H1 (cell line): ENCODE measurements around the gene NOX5. TPM values are rescaled to one million over a fixed set of nuclear protein-coding genes. Genes with fewer than 3 reads are reported as not detected.

ENCODE experiments used
- CTCF ChIA-PET: fragments of 300-600 bp; sonication (Branson Sonifier 250); formaldehyde crosslinking; loops from one replicate; lab custom pipeline; 2021; ENCODE audit not compliant: partially characterized antibody; lab: Charles Lee
- POLR2A ChIA-PET: fragments of 300-600 bp; sonication (Branson Sonifier 250); formaldehyde crosslinking; loops from one replicate; lab custom pipeline; 2021; ENCODE audit warnings: inconsistent platforms; ENCODE audit not compliant: partially characterized antibody; lab: Charles Lee
- DNase-seq, 2 experiments: peaks; one replicate each; pipeline versions ENCODE4 v3.0.0 to v3.0.0-alpha.2; 2010 to 2022; ENCODE audit warnings: low spot score in 2 of 2, low read depth in 1 of 2, mixed read lengths in 1 of 2
- FAIRE-seq: peaks from 2 replicates; lab custom pipeline; 2011; peaks lifted over from hg19 to GRCh38; lab: Jason Lieb, UNC
- H2AFZ ChIP-seq: 2 replicates; pipeline ENCODE4 v1.8.1; 2012; ENCODE audit warnings: low read length, inconsistent platforms
- H2AK5ac ChIP-seq: 2 replicates; pipeline ENCODE4 v1.6.1; 2013; ENCODE audit warnings: low read depth, low read length
- H2BK120ac ChIP-seq: replicated peaks from 2 replicates; pipeline ENCODE3; 2013; ENCODE audit warnings: low read depth, low read length, inconsistent platforms
- H2BK12ac ChIP-seq: 2 replicates; pipeline ENCODE4 v1.6.1; 2013; ENCODE audit warnings: low read depth, low read length
- H2BK15ac ChIP-seq: 2 replicates; pipeline ENCODE4 v1.6.1; 2013; ENCODE audit warnings: low read length
- H2BK20ac ChIP-seq: 2 replicates; pipeline ENCODE4 v1.6.1; 2013; ENCODE audit warnings: low read length
- H2BK5ac ChIP-seq: 2 replicates; pipeline ENCODE4 v1.6.1; 2013; ENCODE audit warnings: low read depth, low read length
- H3K14ac ChIP-seq: 2 replicates; pipeline ENCODE4 v1.6.1; 2013; ENCODE audit warnings: inconsistent platforms; ENCODE audit not compliant: insufficient read length
- H3K18ac ChIP-seq: 2 replicates; pipeline ENCODE4 v1.6.1; 2013; ENCODE audit warnings: low read length; ENCODE audit errors: extremely low read depth
- H3K23ac ChIP-seq: 2 replicates; pipeline ENCODE4 v1.6.1; 2013; ENCODE audit warnings: inconsistent platforms; ENCODE audit not compliant: insufficient read length
- H3K23me2 ChIP-seq: 2 replicates; pipeline ENCODE4 v1.6.1; 2013; ENCODE audit warnings: low read depth, low read length
- H3K27ac ChIP-seq: 2 replicates; pipeline ENCODE4 v1.6.1; 2011; ENCODE audit warnings: low read depth, low read length, inconsistent platforms
- H3K27me3 ChIP-seq, 4 experiments: replicated peaks in 1 of 4; 1 replicate in 1 of 4; 2 replicates in 3 of 4; pipeline versions ENCODE4 v1.6.1 to v1.8.1; 2011 to 2013; ENCODE audit warnings: low read length in 3 of 4, mild to moderate bottlenecking in 3 of 4, inconsistent platforms in 2 of 4, mixed read lengths in 2 of 4, moderate library complexity in 1 of 4; ENCODE audit not compliant: control insufficient read depth in 3 of 4, insufficient read depth in 3 of 4; ENCODE audit errors: extremely low read depth in 1 of 4
- H3K36me3 ChIP-seq, 4 experiments: 2 replicates each; pipeline versions ENCODE4 v1.6.1 to v1.8.1; 2011 to 2013; ENCODE audit warnings: mild to moderate bottlenecking in 4 of 4, low read length in 3 of 4, moderate library complexity in 2 of 4, control low read depth in 1 of 4, inconsistent platforms in 1 of 4; ENCODE audit not compliant: insufficient read depth in 4 of 4, control insufficient read depth in 2 of 4
- H3K4ac ChIP-seq: replicated peaks from 2 replicates; pipeline ENCODE3; 2013; ENCODE audit warnings: low read length, low read depth, mixed read lengths, inconsistent platforms; ENCODE audit not compliant: insufficient read length
- H3K4me1 ChIP-seq, 4 experiments: replicated peaks in 1 of 4; 1 replicate in 1 of 4; 2 replicates in 3 of 4; pipeline versions ENCODE4 v1.6.1 to v1.8.1; 2011 to 2013; ENCODE audit warnings: low read length in 3 of 4, inconsistent platforms in 2 of 4, mixed read lengths in 1 of 4; ENCODE audit not compliant: insufficient read depth in 4 of 4, control insufficient read depth in 3 of 4
- H3K4me2 ChIP-seq, 2 experiments: 2 replicates each; pipeline versions ENCODE4 v1.6.1 to v1.8.1; 2011 to 2013; ENCODE audit warnings: low read depth in 2 of 2, low read length in 2 of 2, control low read depth in 1 of 2, inconsistent platforms in 1 of 2, mild to moderate bottlenecking in 1 of 2; ENCODE audit not compliant: insufficient read depth in 1 of 2
- H3K4me3 ChIP-seq, 4 experiments: fragments of 200-600, 300-600 bp in 1 of 4; sonication (generic), shearing (Covaris generic), sonication (Bioruptor Twin) in 1 of 4; 2 replicates each; pipeline versions ENCODE4 v1.5.1 to v1.8.1; 2011 to 2016; ENCODE audit warnings: low read length in 4 of 4, low read depth in 3 of 4, control low read depth in 2 of 4, inconsistent platforms in 2 of 4, mild to moderate bottlenecking in 2 of 4, mixed read lengths in 1 of 4, moderate library complexity in 1 of 4; ENCODE audit not compliant: insufficient read depth in 2 of 4; ENCODE audit errors: extremely low read depth in 1 of 4
- H3K56ac ChIP-seq: replicated peaks from 2 replicates; pipeline ENCODE3; 2013; ENCODE audit warnings: low read depth, mild to moderate bottlenecking, mixed read lengths, low read length, inconsistent platforms; ENCODE audit not compliant: insufficient read length
- H3K79me1 ChIP-seq: 2 replicates; pipeline ENCODE4 v1.6.1; 2013; ENCODE audit warnings: low read depth, low read length, control low read depth
- H3K79me2 ChIP-seq, 2 experiments: 2 replicates each; pipeline versions ENCODE4 v1.6.1 to v1.8.1; 2012 to 2013; ENCODE audit warnings: low read length in 2 of 2, mild to moderate bottlenecking in 2 of 2, inconsistent platforms in 1 of 2; ENCODE audit not compliant: insufficient read depth in 2 of 2, control insufficient read depth in 1 of 2
- H3K9ac ChIP-seq, 4 experiments: replicated peaks in 1 of 4; 1 replicate in 1 of 4; 2 replicates in 3 of 4; pipeline versions ENCODE4 v1.6.1 to v1.8.1; 2011 to 2013; ENCODE audit warnings: low read depth in 3 of 4, low read length in 3 of 4, control low read depth in 2 of 4, mild to moderate bottlenecking in 2 of 4, moderate library complexity in 2 of 4, inconsistent platforms in 1 of 4; ENCODE audit errors: extremely low read depth in 1 of 4
- H3K9me3 ChIP-seq, 2 experiments: 2 replicates each; pipeline versions ENCODE4 v1.6.1 to v1.8.1; 2012 to 2013; ENCODE audit warnings: mild to moderate bottlenecking in 2 of 2, moderate library complexity in 2 of 2, control low read depth in 1 of 2, inconsistent platforms in 1 of 2, low read depth in 1 of 2, low read length in 1 of 2, mixed read lengths in 1 of 2; ENCODE audit not compliant: insufficient read depth in 2 of 2
- H4K20me1 ChIP-seq, 2 experiments: replicated peaks in 1 of 2; 2 replicates each; pipeline versions ENCODE3 to v1.8.1; 2011 to 2013; ENCODE audit warnings: inconsistent platforms in 2 of 2, low read length in 2 of 2, mild to moderate bottlenecking in 1 of 2; ENCODE audit not compliant: insufficient read depth in 2 of 2, control insufficient read depth in 1 of 2
- H4K5ac ChIP-seq: 2 replicates; pipeline ENCODE4 v1.6.1; 2013; ENCODE audit warnings: low read length, low read depth, mixed read lengths, inconsistent platforms; ENCODE audit not compliant: insufficient read length
- H4K8ac ChIP-seq: 2 replicates; pipeline ENCODE4 v1.8.0; 2013; ENCODE audit warnings: mild to moderate bottlenecking, moderate library complexity, low read length, inconsistent platforms; ENCODE audit not compliant: insufficient read depth; ENCODE audit errors: extremely low read depth
- H4K91ac ChIP-seq: replicated peaks from 2 replicates; pipeline ENCODE3; 2013; ENCODE audit warnings: low read length, mixed read lengths, inconsistent platforms; ENCODE audit not compliant: insufficient read length
- TBP ChIP-seq: IDR thresholded peaks from 2 replicates; pipeline ENCODE4 v1.6.1; 2011; ENCODE audit warnings: low read depth, low read length, improper control_type of control experiment
- WGBS, 2 experiments: shearing (Covaris generic) in 1 of 2; methylation state at CpG; one replicate each; pipeline versions ENCODE4 v1.1.6 to v1.1.7; 2013 to 2015; ENCODE audit warnings: low lambda C conversion rate in 2 of 2, mixed read lengths in 2 of 2, inconsistent platforms in 1 of 2, low coverage in 1 of 2, missing lambda C conversion rate in 1 of 2; ENCODE audit not compliant: insufficient replicate concordance in 2 of 2, insufficient coverage in 1 of 2, insufficient read length in 1 of 2; ENCODE audit errors: extremely low coverage in 1 of 2, missing lambda C conversion rate in 1 of 2; 5-methylcytosine and 5-hydroxymethylcytosine counted together
- polyA plus RNA-seq, 7 experiments: library from polyadenylated mRNA; depleted of rRNA in 3 of 7; stranded (reverse) in 5 of 7; unstranded in 2 of 7; fragments of >200 nt in 5 of 7; fragments of 200-250 nt in 2 of 7; gene quantifications; 1 replicate in 5 of 7; 2 replicates in 1 of 7; 4 replicates in 1 of 7; pipeline versions ENCODE4 v1.2.1 to v1.2.3, GENCODE V29; 2011 to 2013; ENCODE audit warnings: missing spikeins in 2 of 7, mixed read lengths in 2 of 7
- total RNA-seq: library from RNA; stranded (reverse); fragmentation: NEBNext Ultra II Directional; extraction: Animal tissue kit (Norgen Biotek cat#: 25700); gene quantifications from 2 replicates; pipeline ENCODE4 v1.2.1, GENCODE V29; 2021
- TF ChIP-seq, protein P1 (sequence below): IDR thresholded peaks from 2 replicates; pipeline ENCODE4 v1.6.1; 2012; ENCODE audit warnings: inconsistent platforms

The NOX5 gene
- total and polyA plus RNA-seq, 2 of the 8 experiments (the other 6 are each of a cell fraction or from before 2014, with no cell fraction given): under 0.01 TPM; not detected in 1

DNA sequence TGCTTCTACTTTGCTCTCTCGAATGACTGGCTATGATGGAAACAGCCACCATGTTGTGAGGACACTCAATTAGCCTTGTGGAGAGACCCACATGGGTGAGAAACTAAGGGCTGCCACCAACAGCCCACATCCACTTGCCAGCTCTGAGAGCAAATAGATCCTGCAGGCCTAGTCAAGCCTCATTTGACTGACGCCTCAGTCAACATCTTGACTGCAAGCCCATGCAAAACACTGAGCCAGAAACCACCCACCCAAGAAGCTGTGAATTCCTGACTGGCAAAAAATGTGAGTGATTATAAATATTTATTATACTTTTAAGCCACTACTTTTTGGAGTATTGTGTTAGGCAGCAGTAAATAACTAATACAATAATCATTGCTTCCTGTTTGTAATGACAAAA lies 58.4 kb downstream of the NOX5 start:
- H4K91ac ChIP-seq: no peak overlapping the region
- H3K4me1 ChIP-seq: peaks cover 12 to 14% (median 13%) of the 10 kb centered on the region in 4 experiments; a peak in 6 of 7 replicates
- H3K79me1 ChIP-seq: no peaks in the 10 kb centered on the region
- TF ChIP-seq, protein P1, sequence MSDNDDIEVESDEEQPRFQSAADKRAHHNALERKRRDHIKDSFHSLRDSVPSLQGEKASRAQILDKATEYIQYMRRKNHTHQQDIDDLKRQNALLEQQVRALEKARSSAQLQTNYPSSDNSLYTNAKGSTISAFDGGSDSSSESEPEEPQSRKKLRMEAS: no peak
- no peak for TF ChIP-seq TBP
- H2BK120ac ChIP-seq: no peak overlapping the region
- no peak overlapping the region for H2AK5ac ChIP-seq
- H3K4me3 ChIP-seq: no peak overlapping the region
- no peak overlapping the region for H3K14ac ChIP-seq
- H2BK5ac ChIP-seq: no peak overlapping the region
- H3K4me2 ChIP-seq: no peak overlapping the region; a peak in 1 of 4 replicates
- no peak overlapping the region for H2AFZ ChIP-seq
- no peaks in the 10 kb centered on the region for H3K79me2 ChIP-seq
- ChIA-PET POLR2A (interaction anchor here (5.0 kb wide), 1 partner anchor 12 kb away, joined by 39 read pairs; no protein-coding TSS in a partner anchor), CTCF (interaction anchor here (1.0 to 1.3 kb wide), 3 partner anchors 14 to 87 kb away, joined by 3 to 4 read pairs (median 3); partner anchors contain the start of gene GLCE)
- H4K8ac ChIP-seq: no peak overlapping the region
- H2BK12ac ChIP-seq: no peak overlapping the region; the same call in 1 of the 2 replicates
- H3K4ac ChIP-seq: no peak overlapping the region
- DNase-seq: no peak
- H3K9me3 ChIP-seq: no peaks in the 10 kb centered on the region; a peak in 1 of 4 replicates
- no peaks in the 10 kb centered on the region for H3K36me3 ChIP-seq
- no peaks in the 10 kb centered on the region for H3K27me3 ChIP-seq
- no peak overlapping the region for H2BK20ac ChIP-seq
- H2BK15ac ChIP-seq: no peak overlapping the region
- H3K27ac ChIP-seq: no peak overlapping the region
- H3K23me2 ChIP-seq: no peaks in the 10 kb centered on the region; the same call in 1 of the 2 replicates
- H3K9ac ChIP-seq: no peak overlapping the region
- 95% methylated on average over 2 of the region's 2 CpGs; no CpG with 5 or more reads in 1 of the 2 experiments for WGBS, 2 experiments
- FAIRE-seq: no peak
- no peaks in the 10 kb centered on the region for H4K20me1 ChIP-seq
- no peak overlapping the region for H3K23ac ChIP-seq
- H4K5ac ChIP-seq: no peak overlapping the region
- H3K18ac ChIP-seq: no peak overlapping the region
- no peak overlapping the region for H3K56ac ChIP-seq
